ENCODE results near the gene TBX21.

TBX21 gene

DNA sequence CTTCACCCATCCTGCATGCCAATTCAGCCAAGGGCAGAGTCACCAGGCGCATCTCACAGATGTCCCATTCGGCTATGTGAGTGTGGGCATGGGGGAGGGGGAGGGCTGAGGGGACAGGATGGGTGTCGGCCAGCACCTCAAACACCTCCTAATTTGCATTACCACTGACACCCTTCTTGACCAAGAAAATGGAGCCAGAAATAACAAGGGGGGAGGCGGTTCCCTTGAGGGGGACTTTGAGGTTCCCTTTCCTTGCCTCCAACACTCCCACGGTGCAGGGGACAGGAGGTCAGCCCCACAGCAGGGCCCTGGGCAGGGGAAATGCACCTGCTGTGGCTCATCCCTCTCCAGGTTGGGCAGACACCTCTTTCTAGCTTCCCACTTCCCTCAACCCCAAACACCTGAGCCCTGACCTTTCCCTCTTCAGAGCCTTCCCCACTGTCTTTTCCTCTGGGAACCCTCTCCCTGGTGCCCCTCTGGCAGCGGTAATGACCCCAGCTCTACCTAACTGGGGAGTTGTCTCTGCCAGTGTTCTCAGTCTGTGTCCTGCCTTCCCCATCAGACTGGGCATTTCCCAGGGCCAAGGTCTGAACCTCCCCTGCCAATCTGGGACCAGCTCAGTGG lies 18.2 kb upstream of the TBX21 start:
- no peak for DNase-seq (ENCODE audit: low read depth)

GRCh38 chr17:47715669-47716325 lies 17.2 kb upstream of the TBX21 start:
- no peak for DNase-seq (ENCODE audit: low read depth)

GRCh38 chr17:47716375-47716774 lies 16.7 kb upstream of the TBX21 start:
- DNase-seq (ENCODE audit: low read depth): no peak

GRCh38 chr17:47717261-47717697 lies 15.8 kb upstream of the TBX21 start:
- DNase-seq (ENCODE audit: low read depth): peak; percentile 65

DNA sequence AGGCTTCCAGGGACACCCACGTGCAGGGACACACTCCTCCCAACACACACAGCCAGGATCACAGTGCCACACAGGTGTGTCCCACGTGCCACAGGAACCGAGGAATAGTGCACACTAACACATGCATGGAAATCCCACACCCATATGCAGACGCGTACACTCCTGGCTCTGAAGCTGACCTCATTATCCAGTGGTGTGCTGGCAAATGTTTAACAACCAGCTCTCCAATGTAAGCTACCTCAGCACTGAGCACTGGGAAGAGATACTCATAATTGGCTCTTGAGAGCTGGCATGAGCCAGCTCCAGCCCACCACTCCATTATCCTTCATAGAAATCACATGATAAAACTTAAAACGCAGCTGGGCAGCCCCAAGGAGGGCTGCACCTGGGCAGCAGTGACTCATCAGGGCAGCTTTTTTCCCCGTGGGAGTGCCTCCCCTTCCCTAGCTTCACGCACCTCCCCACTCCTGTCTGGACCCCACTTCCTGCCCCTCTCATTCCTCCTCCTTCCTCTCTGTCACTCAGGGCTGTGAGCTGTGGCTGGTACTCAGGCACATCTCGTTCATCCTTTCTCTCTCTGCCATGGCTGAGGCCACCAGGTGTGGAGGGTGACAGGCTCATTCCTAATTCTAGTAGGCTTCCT lies 14.9 kb upstream of the TBX21 start:
- DNase-seq (ENCODE audit: low read depth): peak; percentile 81

GRCh38 chr17:47718634-47719405 lies 14.2 kb upstream of the TBX21 start:
- DNase-seq (ENCODE audit: low read depth): no peak

DNA sequence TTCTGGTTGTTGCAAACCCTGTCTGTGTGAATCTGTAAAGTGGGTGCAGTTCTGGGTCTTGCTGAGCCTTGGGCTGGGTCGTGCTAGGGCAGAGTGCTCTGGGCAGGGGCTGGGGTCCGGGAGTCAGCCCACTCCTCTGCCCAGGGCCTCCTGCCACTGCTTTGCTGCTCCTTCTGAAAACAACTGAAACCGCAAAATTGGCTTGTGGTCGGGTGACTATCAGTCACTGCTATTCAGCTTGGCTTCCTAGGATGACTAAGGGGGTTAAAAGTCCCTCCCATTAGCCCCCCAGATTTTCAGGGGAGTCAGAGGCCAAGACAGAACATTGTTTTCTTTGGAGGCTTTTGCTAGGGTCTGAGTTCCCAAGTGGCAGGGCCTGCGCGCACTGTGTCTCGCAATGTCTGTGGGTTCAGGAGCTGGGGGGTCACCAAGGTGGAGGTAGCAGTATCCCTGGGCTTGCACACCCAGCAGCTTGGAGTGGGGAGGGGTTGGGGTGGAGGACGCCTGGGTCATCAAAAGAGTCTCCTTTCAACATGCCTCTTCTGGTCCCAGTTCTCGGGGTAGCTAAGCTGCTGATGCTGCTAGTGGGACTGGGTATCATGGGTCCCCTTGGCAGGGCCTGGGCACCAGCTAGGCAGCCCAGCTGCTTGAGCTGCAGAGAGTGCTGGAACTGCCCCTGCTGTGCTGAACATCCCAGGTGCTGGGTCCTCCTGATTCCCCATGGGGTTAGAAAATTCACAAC lies 13.5 kb upstream of the TBX21 start:
- peak; percentile 72 for DNase-seq (ENCODE audit: low read depth)

GRCh38 chr17:47720196-47720595 lies 12.8 kb upstream of the TBX21 start:
- DNase-seq (ENCODE audit: low read depth): no peak

- peak; percentile 99 for DNase-seq (ENCODE audit: low read depth)
Measured at GRCh38 chr17:47720754-47721533, 12.1 kb upstream of the TBX21 start.

DNA sequence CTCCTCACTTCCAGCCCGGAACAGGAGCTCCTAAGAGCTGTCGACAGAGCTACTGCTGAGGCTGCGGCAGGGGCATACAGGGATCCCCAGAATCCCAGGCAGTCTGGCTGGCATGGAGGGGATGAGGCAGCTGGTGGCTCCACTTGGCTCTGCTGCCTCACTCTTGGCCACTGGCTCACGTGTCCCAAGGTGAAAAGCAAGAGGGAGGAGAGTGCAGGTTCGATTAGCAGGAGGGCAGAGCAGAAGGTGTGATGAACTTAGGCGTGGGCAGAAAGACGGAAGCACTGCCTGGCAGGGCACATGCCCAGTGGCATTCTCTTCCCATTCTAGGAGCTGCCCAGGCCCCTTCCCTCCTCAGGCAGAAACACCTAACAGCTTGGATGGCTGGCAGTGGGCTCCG lies 11.3 kb upstream of the TBX21 start:
- no peak for DNase-seq (ENCODE audit: low read depth)

DNA sequence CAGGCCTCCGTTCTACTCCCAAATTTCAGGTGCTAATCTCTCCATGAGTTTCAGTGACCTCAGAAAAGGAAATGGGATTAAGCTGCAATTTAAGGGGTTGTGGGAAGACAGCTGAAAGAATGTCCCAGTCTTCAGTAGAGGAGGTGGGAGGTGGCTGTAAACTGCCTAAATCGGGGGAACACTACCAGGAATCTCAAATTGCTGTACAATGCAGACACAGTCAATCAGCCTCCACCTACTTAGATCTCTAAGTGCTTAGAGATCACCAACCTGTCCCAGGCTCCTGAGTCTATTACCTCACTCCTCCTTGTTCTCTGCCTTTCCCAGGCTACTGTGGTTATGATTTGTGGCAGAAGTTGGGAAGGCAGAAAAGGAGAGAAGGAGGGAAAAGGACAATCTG lies 8.3 kb upstream of the TBX21 start:
- no peak for DNase-seq (ENCODE audit: low read depth)

GRCh38 chr17:47725446-47726111 lies 7.5 kb upstream of the TBX21 start:
- no peak for DNase-seq (ENCODE audit: low read depth)

GRCh38 chr17:47726796-47727703 lies 6.0 kb upstream of the TBX21 start:
- no peak for DNase-seq (ENCODE audit: low read depth)

- no peak for DNase-seq (ENCODE audit: low read depth)
Measured at GRCh38 chr17:47727704-47728036, 5.4 kb upstream of the TBX21 start.

GRCh38 chr17:47728214-47728877 lies 4.7 kb upstream of the TBX21 start:
- no peak for DNase-seq (ENCODE audit: low read depth)

GRCh38 chr17:47729476-47729875 lies 3.6 kb upstream of the TBX21 start:
- DNase-seq (ENCODE audit: low read depth): no peak

- no peak for DNase-seq (ENCODE audit: low read depth)
Measured at GRCh38 chr17:47730681-47731080, 2.4 kb upstream of the TBX21 start.

- no peak for DNase-seq (ENCODE audit: low read depth)
Measured at GRCh38 chr17:47731396-47731795, 1.6 kb upstream of the TBX21 start.

- no peak for DNase-seq (ENCODE audit: low read depth)
Measured at GRCh38 chr17:47732399-47733046, 513 bp upstream of the TBX21 start.
